A673 (cell line): ENCODE results near the gene PTPN23. TPM values are rescaled to one million over a fixed set of nuclear protein-coding genes. Genes with fewer than 3 reads are reported as not detected.
"Not testable (repeated sequence)": the region's sequence is repeated elsewhere in the genome, so short reads cannot be mapped to it uniquely, and the experiment has no call there.

Source experiments
- BruUV-seq: library from RNA; stranded (reverse); fragments of 400-500 nt; replicated peaks from 2 replicates; lab custom pipeline; 2021; lab: Mats Ljungman, UMichigan
- CTCF ChIA-PET: fragments of 300-600 bp; sonication (Branson Sonifier 250); formaldehyde crosslinking; loops from one replicate; lab custom pipeline; 2022; ENCODE audit warnings: antibody characterized with exemption; lab: Charles Lee
- POLR2A ChIA-PET: fragments of 300-600 bp; sonication (Branson Sonifier 250); formaldehyde crosslinking; loops from one replicate; lab custom pipeline; 2022; ENCODE audit warnings: antibody characterized with exemption; ENCODE audit not compliant: low non-redundant PET; lab: Charles Lee
- DNase-seq: peaks from one replicate; pipeline ENCODE4 v3.0.0-alpha.2; 2015; ENCODE audit warnings: low spot score
- H3K27ac ChIP-seq: fragments of 200-600 bp; sonication (generic); 2 replicates; pipeline ENCODE4 v1.5.1; 2016; ENCODE audit warnings: mixed run types, low read depth, mild to moderate bottlenecking, mixed read lengths, antibody characterized with exemption, low read length; ENCODE audit not compliant: poor library complexity, severe bottlenecking
- H3K27me3 ChIP-seq: fragments of 200-600 bp; sonication (generic); replicated peaks from 2 replicates; pipeline ENCODE4 v1.6.1; 2017; ENCODE audit warnings: mixed run types, low read depth, mild to moderate bottlenecking, mixed read lengths, antibody characterized with exemption, low read length; ENCODE audit not compliant: insufficient read depth, poor library complexity
- H3K36me3 ChIP-seq: fragments of 200-600 bp; sonication (generic); 2 replicates; pipeline ENCODE4 v1.6.1; 2016; ENCODE audit warnings: mixed run types, mild to moderate bottlenecking, mixed read lengths, antibody characterized with exemption, low read length; ENCODE audit not compliant: insufficient read depth, poor library complexity, severe bottlenecking
- H3K4me1 ChIP-seq: fragments of 200-600 bp; sonication (generic); 2 replicates; pipeline ENCODE4 v1.6.1; 2017; ENCODE audit warnings: mixed run types, mild to moderate bottlenecking, mixed read lengths, antibody characterized with exemption, low read length; ENCODE audit not compliant: insufficient read depth, poor library complexity, severe bottlenecking
- H3K4me3 ChIP-seq: fragments of 200-600 bp; sonication (generic); 2 replicates; pipeline ENCODE4 v1.5.1; 2016; ENCODE audit warnings: low read depth, mixed run types, mild to moderate bottlenecking, mixed read lengths, low read length; ENCODE audit not compliant: poor library complexity, severe bottlenecking
- H3K9me3 ChIP-seq: fragments of 200-600 bp; sonication (generic); 2 replicates; pipeline ENCODE4 v1.6.1; 2016; ENCODE audit warnings: mixed run types, low read depth, mild to moderate bottlenecking, mixed read lengths, antibody characterized with exemption, low read length; ENCODE audit not compliant: poor library complexity, severe bottlenecking
- EZH2 ChIP-seq: fragments of 200-600 bp; sonication (generic); IDR thresholded peaks from 2 replicates; pipeline ENCODE4 v1.6.1; 2017; ENCODE audit warnings: borderline replicate concordance, low read depth, mild to moderate bottlenecking, mixed read lengths, antibody characterized with exemption, low read length; ENCODE audit not compliant: poor library complexity, severe bottlenecking
- intact Hi-C: fragments of 100-400 bp; cut with micrococcal nuclease; formaldehyde crosslinking; loops from one replicate; pipeline ENCODE4 v1.10.0; 2022; ENCODE audit not compliant: unreplicated experiment
- total RNA-seq: library from RNA; stranded (reverse); gene quantifications from 2 replicates; pipeline ENCODE4 v1.2.3, GENCODE V29; 2021
- TF ChIP-seq, protein P1 (sequence below): fragments of 300-800, 200-600 bp; sonication (generic); conservative IDR thresholded peaks from 2 replicates; pipeline ENCODE4 v1.5.1; 2017; ENCODE audit warnings: low read depth, mild to moderate bottlenecking, antibody characterized with exemption, low read length, moderate library complexity, mixed read lengths

PTPN23 gene
- total RNA-seq, 1 experiment from 2014 or later: 24.0 TPM

DNA sequence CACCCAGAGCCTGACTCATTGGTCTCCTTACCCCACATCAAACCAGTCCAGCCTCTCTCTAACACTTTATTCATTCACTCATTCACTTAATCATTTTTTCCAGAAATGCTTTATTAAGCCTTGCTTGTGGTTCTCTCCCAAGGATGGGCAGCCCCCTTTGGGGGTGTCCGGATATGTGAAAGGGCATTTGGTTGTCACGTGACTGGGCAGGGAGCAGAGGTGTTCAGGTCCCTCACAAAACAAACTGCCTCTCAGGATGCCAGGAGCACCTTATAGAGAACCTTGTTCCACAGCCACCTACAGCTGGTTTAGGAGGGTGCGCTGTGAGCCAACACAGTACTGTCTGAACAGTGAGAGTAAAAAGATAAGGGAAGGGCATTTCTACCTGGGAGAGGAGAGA lies 25.8 kb upstream of the PTPN23 start:
- TF ChIP-seq, protein P1, sequence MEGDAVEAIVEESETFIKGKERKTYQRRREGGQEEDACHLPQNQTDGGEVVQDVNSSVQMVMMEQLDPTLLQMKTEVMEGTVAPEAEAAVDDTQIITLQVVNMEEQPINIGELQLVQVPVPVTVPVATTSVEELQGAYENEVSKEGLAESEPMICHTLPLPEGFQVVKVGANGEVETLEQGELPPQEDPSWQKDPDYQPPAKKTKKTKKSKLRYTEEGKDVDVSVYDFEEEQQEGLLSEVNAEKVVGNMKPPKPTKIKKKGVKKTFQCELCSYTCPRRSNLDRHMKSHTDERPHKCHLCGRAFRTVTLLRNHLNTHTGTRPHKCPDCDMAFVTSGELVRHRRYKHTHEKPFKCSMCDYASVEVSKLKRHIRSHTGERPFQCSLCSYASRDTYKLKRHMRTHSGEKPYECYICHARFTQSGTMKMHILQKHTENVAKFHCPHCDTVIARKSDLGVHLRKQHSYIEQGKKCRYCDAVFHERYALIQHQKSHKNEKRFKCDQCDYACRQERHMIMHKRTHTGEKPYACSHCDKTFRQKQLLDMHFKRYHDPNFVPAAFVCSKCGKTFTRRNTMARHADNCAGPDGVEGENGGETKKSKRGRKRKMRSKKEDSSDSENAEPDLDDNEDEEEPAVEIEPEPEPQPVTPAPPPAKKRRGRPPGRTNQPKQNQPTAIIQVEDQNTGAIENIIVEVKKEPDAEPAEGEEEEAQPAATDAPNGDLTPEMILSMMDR: no peak
- TF ChIP-seq EZH2: no peak
- Histone ChIP-seq H3K27me3 (no peaks in the 10 kb centered on the region), H3K4me3 (no peak overlapping the region), H3K4me1 (no peaks in the 10 kb centered on the region), H3K9me3 (no peaks in the 10 kb centered on the region), H3K36me3 (no peaks in the 10 kb centered on the region), H3K27ac (no peak overlapping the region)
- no peak for DNase-seq
- intact Hi-C loops: no loop called here
- BruUV-seq: no TSS peak
- ChIA-PET POLR2A (no interaction called here), CTCF (no interaction called here)

DNA sequence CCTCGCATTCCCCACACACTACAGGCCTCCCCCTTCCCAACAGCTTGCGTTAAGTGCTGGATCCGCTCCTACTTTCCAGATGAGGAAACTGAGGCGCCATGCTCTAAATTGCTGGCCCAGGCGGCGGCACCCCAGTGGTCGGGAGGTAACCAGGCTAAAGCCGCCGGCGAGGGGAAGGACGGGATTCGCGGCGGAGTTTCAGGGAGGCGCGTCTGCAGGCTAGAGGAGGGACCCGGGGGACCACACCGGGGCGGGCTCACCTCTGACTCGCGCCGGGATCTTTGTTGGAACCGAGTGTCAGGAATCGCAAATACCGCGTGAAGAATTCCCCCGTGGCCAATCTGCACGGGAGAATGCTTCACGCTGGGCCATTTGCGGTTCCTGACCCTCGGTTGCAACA lies 24.6 kb upstream of the PTPN23 start:
- Histone ChIP-seq H3K27me3 (no peaks in the 10 kb centered on the region), H3K9me3 (no peaks in the 10 kb centered on the region), H3K4me3 (no peak overlapping the region), H3K36me3 (no peaks in the 10 kb centered on the region), H3K27ac (no peak overlapping the region), H3K4me1 (no peaks in the 10 kb centered on the region)
- TF ChIP-seq EZH2: no peak
- TF ChIP-seq, protein P1: no peak
- DNase-seq: no peak
- intact Hi-C loops: no loop called here
- BruUV-seq: no TSS peak
- ChIA-PET POLR2A (no interaction called here), CTCF (no interaction called here)

DNA sequence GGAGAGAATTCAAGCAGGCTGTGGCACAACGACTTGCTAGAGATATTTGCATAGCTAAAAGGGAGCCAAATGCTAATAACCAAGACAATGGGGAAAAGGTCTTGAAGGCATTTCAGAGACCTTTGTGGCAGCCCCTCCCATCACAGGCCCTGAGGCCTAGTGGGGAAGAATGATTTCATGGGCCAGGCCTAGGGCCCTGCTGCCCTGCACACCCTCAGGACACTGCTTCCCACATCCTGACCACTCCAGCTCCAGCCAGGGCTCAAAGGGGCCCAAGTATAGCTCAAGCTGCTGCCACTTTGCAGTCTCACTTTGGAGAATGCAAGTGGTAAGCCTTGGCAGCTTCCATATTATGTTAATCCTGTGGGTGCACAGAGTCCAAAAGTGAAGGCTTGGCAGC lies 21.5 kb upstream of the PTPN23 start:
- no peak for DNase-seq
- Histone ChIP-seq H3K36me3 (no peaks in the 10 kb centered on the region), H3K27ac (no peak overlapping the region), H3K4me1 (no peaks in the 10 kb centered on the region), H3K27me3 (no peaks in the 10 kb centered on the region), H3K4me3 (no peak overlapping the region), H3K9me3 (no peaks in the 10 kb centered on the region)
- POLR2A ChIA-PET: no interaction called here
- intact Hi-C loops: no loop called here
- TF ChIP-seq, protein P1: no peak
- TF ChIP-seq EZH2: no peak
- CTCF ChIA-PET: no interaction called here
- no TSS peak for BruUV-seq

DNA sequence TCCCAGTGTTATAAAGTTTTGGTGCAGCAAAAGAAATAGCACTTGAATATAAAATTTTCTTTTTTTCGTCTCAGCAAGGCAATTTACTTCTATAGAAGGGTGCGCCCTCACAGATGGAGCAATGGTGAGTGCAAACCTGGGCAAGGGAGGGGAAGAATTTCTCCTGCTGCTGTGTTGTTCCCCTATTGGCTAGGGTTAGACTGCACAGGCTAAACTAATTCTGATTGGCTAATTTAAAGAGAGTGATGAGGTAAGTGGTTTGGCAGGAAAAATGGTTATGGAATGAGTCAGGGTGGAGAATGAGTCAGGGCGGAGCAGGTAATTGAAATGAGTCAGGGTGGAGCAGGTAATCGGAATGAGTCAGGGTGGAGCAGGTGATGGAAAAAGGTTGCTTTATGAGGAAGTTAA lies 20.7 kb upstream of the PTPN23 start:
- CTCF ChIA-PET, intact Hi-C loops, DNase-seq, BruUV-seq, H3K27ac ChIP-seq, H3K9me3 ChIP-seq, H3K27me3 ChIP-seq, POLR2A ChIA-PET, H3K4me3 ChIP-seq, H3K4me1 ChIP-seq, H3K36me3 ChIP-seq: not testable (repeated sequence)
